ENCODE results near the gene FHIT. TPM values are rescaled to one million over a fixed set of nuclear protein-coding genes. Genes with fewer than 3 reads are reported as not detected.

FHIT gene
- total RNA-seq, 1 experiment from 2014 or later, result 3.6 TPM

- no TSS peak for BruUV-seq (replicated peaks)
- H3K79me2 ChIP-seq (ENCODE audit: low read length), result no peaks in the 10 kb centered on the region
- 0 out of 2 replicates have a peak, but pooled peaks cover 3% of the 10 kb centered on the region for H3K4me1 ChIP-seq (ENCODE audit: insufficient read depth, low read length)
- no peak overlapping the region for H3K27ac ChIP-seq (ENCODE audit: low read length)
- H3K36me3 ChIP-seq (ENCODE audit: low read depth, low read length), result no peaks in the 10 kb centered on the region
- no peak for DNase-seq
- TF ChIP-seq EZH2 (IDR thresholded peaks at IDR 0.05; ENCODE audit: low read length, unreplicated experiment) (no peak), EZH2phosphoT487 (IDR thresholded peaks at IDR 0.05; ENCODE audit: borderline replicate concordance, low read length) (no peak)
- TF ChIP-seq, protein P1, sequence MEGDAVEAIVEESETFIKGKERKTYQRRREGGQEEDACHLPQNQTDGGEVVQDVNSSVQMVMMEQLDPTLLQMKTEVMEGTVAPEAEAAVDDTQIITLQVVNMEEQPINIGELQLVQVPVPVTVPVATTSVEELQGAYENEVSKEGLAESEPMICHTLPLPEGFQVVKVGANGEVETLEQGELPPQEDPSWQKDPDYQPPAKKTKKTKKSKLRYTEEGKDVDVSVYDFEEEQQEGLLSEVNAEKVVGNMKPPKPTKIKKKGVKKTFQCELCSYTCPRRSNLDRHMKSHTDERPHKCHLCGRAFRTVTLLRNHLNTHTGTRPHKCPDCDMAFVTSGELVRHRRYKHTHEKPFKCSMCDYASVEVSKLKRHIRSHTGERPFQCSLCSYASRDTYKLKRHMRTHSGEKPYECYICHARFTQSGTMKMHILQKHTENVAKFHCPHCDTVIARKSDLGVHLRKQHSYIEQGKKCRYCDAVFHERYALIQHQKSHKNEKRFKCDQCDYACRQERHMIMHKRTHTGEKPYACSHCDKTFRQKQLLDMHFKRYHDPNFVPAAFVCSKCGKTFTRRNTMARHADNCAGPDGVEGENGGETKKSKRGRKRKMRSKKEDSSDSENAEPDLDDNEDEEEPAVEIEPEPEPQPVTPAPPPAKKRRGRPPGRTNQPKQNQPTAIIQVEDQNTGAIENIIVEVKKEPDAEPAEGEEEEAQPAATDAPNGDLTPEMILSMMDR (conservative IDR thresholded peaks at IDR 0.05; ENCODE audit: low read depth, low read length), result no peak
- H3K9ac ChIP-seq (ENCODE audit: low read length), result no peak overlapping the region
- no peak for ATAC-seq
- no peaks in the 10 kb centered on the region for H4K20me1 ChIP-seq (ENCODE audit: low read length)
- CTCF ChIA-PET, result no interaction called here
- H3K4me3 ChIP-seq (ENCODE audit: low read length), result no peak overlapping the region
- H3K4me2 ChIP-seq (ENCODE audit: low read length), result no peak overlapping the region
- H3F3A ChIP-seq (ENCODE audit: low read length, unreplicated experiment), result no peaks in the 10 kb centered on the region
- intact Hi-C loops (cut with micrococcal nuclease), result no loop called here
- H3K9me3 ChIP-seq (ENCODE audit: low read length), result no peaks in the 10 kb centered on the region
- H3K27me3 ChIP-seq (ENCODE audit: low read length), result no peaks in the 10 kb centered on the region
- POLR2A ChIA-PET (ENCODE audit: unreplicated experiment), result no interaction called here
- no peak overlapping the region for H2AFZ ChIP-seq (ENCODE audit: low read length)
- no peaks in the 10 kb centered on the region for H3K9me2 ChIP-seq (replicated peaks; ENCODE audit: low read length)
These were observed 650.4 kb downstream of the FHIT start for GRCh38 chr3:60600848-60601247.

DNA sequence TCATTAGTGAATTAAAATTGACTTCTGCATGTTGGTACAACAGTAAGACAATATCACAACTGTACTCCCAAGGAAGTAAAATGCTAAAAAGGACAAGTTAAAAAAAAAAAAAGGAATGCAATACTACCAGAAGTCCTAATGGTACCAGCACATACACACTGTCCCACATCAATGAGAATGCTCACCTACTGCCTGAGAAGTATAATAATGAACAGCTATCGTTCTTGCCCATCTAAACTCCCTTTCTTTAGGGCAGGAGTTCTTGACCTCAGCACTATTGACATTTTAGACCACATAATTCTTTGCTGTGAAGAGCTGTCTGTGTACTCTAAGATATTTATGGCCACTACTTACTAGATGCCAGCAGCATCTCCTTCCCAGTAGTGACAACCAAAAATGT lies 651.7 kb downstream of the FHIT start:
- H3F3A ChIP-seq (ENCODE audit: low read length, unreplicated experiment), result no peaks in the 10 kb centered on the region
- H3K36me3 ChIP-seq (ENCODE audit: low read depth, low read length), result no peaks in the 10 kb centered on the region
- no peak for DNase-seq
- H3K9ac ChIP-seq (ENCODE audit: low read length), result no peak overlapping the region
- no peaks in the 10 kb centered on the region for H3K9me3 ChIP-seq (ENCODE audit: low read length)
- H3K27me3 ChIP-seq (ENCODE audit: low read length), result no peaks in the 10 kb centered on the region
- POLR2A ChIA-PET (ENCODE audit: unreplicated experiment), result no interaction called here
- H3K4me3 ChIP-seq (ENCODE audit: low read length), result no peak overlapping the region
- intact Hi-C loops (cut with micrococcal nuclease), result no loop called here
- H2AFZ ChIP-seq (ENCODE audit: low read length), result no peak overlapping the region
- BruUV-seq (replicated peaks), result no TSS peak
- TF ChIP-seq EZH2 (IDR thresholded peaks at IDR 0.05; ENCODE audit: low read length, unreplicated experiment) (no peak), EZH2phosphoT487 (IDR thresholded peaks at IDR 0.05; ENCODE audit: borderline replicate concordance, low read length) (no peak)
- TF ChIP-seq, protein P1 (conservative IDR thresholded peaks at IDR 0.05; ENCODE audit: low read depth, low read length), result no peak
- H3K79me2 ChIP-seq (ENCODE audit: low read length), result no peaks in the 10 kb centered on the region
- CTCF ChIA-PET, result no interaction called here
- no peaks in the 10 kb centered on the region for H3K9me2 ChIP-seq (replicated peaks; ENCODE audit: low read length)
- no peak overlapping the region for H3K27ac ChIP-seq (ENCODE audit: low read length)
- 0 out of 2 replicates have a peak, but pooled peaks cover 3% of the 10 kb centered on the region for H3K4me1 ChIP-seq (ENCODE audit: insufficient read depth, low read length)
- no peaks in the 10 kb centered on the region for H4K20me1 ChIP-seq (ENCODE audit: low read length)
- ATAC-seq, result no peak
- H3K4me2 ChIP-seq (ENCODE audit: low read length), result no peak overlapping the region

DNA sequence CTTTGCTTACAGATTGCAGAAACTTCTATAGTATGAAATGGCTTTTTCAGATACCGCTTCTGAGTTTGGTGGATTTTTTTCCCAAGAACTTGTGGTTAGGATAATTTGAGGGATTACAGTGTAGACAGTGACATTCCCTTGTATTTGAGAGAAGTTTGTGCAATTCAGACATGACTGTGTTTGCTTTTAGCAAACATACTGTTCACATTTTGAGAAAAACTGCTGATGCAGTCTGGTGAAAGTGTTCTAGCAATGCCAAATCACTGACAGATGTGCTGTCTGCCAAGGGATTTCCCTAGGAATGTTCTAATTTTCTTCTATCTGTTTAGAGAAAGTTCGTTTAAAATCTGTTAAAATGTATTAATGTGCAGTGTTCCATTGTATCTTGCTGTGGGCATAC lies 652.6 kb downstream of the FHIT start:
- POLR2A ChIA-PET (ENCODE audit: unreplicated experiment), result no interaction called here
- Histone ChIP-seq H3K27me3 (ENCODE audit: low read length) (no peaks in the 10 kb centered on the region), H3K9ac (ENCODE audit: low read length) (no peak overlapping the region), H3K9me2 (replicated peaks; ENCODE audit: low read length) (no peaks in the 10 kb centered on the region), H3K4me1 (ENCODE audit: insufficient read depth, low read length) (0 out of 2 replicates have a peak, but pooled peaks cover 3% of the 10 kb centered on the region), H2AFZ (ENCODE audit: low read length) (no peak overlapping the region), H3K4me3 (ENCODE audit: low read length) (no peak overlapping the region), H3K36me3 (ENCODE audit: low read depth, low read length) (no peaks in the 10 kb centered on the region), H3K9me3 (ENCODE audit: low read length) (no peaks in the 10 kb centered on the region), H3K27ac (ENCODE audit: low read length) (no peak overlapping the region), H3K79me2 (ENCODE audit: low read length) (no peaks in the 10 kb centered on the region), H3F3A (ENCODE audit: low read length, unreplicated experiment) (no peaks in the 10 kb centered on the region), H3K4me2 (ENCODE audit: low read length) (no peak overlapping the region), H4K20me1 (ENCODE audit: low read length) (no peaks in the 10 kb centered on the region)
- CTCF ChIA-PET, result no interaction called here
- TF ChIP-seq EZH2 (IDR thresholded peaks at IDR 0.05; ENCODE audit: low read length, unreplicated experiment) (no peak), EZH2phosphoT487 (IDR thresholded peaks at IDR 0.05; ENCODE audit: borderline replicate concordance, low read length) (no peak)
- TF ChIP-seq, protein P1 (conservative IDR thresholded peaks at IDR 0.05; ENCODE audit: low read depth, low read length), result no peak
- ATAC-seq, result no peak
- no TSS peak for BruUV-seq (replicated peaks)
- DNase-seq, result peak; percentile 34
- intact Hi-C loops (cut with micrococcal nuclease), result no loop called here

All from PC-3 (cell line).